HT1080 (cell line): ENCODE results near the gene IFI6. TPM values are rescaled to one million over a fixed set of nuclear protein-coding genes. Genes with fewer than 3 reads are reported as not detected.

ENCODE experiments used
- DNase-seq: peaks from one replicate; pipeline ENCODE4 v3.0.0-alpha.2; 2015; ENCODE audit warnings: low read depth
- total RNA-seq: library from RNA; depleted of rRNA; stranded (reverse); fragments of >200 nt; shearing (Covaris generic); gene quantifications from 2 replicates; pipeline ENCODE4 v1.2.3, GENCODE V29; 2014

Gene IFI6
- total RNA-seq, 1 experiment from 2014 or later: 9.5 TPM

GRCh38 chr1:27676410-27676809, 4.4 kb upstream of the IFI6 start:
- no peak for DNase-seq

- peak; percentile 33 for DNase-seq
Measured at GRCh38 chr1:27672750-27673112, 739 bp upstream of the IFI6 start.

GRCh38 chr1:27669876-27670275, 2.1 kb downstream of the IFI6 start:
- DNase-seq: no peak

GRCh38 chr1:27668808-27669723, 2.9 kb downstream of the IFI6 start:
- no peak for DNase-seq

DNA sequence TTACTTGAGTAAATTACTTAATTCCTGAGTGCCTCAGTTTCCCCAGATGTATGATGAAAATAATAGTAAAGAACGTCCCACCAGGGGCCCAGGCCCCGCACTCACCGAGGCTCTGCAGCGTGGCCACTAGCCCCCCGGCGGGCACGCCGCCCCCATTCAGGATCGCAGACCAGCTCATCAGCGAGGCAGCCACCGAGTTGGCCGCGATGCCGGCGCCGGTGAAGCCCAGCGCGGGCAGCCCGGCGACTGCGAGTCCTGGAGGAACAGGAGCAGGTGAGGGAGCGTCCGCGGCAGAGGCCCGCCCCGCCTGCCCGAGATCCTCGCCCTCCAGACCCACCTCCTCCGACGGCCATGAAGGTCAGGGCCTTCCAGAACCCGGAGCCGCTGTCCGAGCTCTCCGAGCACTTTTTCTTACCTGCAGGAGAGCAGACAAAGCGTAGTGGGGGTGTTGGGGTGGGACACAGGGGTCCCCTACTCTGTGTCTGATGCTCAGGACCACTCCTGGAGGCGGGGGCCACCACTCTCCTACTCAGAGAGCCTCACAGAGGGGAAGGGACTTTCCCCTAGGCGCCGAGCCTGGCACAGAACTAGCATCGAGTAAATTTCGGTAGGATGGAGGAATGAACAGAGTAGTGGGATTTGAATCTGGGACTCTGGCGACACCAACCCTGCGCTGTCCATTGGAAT, 3.7 kb downstream of the IFI6 start:
- no peak for DNase-seq

DNA sequence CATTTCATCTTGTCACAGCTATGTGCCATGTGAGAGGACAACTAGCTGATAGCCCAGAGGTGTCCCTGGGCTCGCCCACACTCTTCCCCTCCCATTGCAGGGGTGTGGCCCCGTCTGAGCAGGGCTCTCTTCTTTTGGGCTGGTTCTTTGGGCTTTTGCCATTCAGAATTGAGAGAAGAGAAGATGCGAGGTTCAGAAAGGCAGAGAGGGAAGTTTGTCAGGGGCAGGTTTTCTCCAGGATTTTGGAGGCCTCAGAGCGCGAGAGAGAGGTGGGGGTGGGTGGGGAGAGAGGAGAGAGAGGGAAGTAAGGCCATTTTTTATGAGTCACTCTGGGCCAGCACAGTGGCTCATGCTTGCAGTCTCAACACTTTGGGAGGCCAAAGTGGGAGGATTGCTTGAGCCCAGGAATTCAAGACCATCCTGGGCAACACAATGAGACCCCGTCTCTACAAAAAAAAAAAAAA, 5.2 kb downstream of the IFI6 start:
- peak; percentile 37 for DNase-seq

DNA sequence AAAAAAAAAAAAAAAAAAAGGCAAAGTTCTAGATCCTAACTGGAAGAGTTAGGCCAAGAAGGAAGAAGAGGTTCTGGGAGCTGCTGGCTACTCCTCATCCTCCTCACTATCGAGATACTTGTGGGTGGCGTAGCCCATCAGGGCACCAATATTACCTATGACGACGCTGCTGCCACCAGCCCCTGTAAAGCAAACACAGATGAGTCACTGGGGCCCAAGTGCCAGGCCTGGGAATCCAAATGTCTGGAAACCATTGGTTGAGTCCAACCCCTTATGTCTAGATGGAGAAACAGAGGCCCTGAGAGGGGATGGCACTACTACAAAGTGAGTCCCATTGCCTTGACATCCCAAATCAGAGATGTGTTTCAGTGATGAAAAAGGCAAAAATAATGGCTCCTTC, 5.7 kb downstream of the IFI6 start:
- no peak for DNase-seq

DNA sequence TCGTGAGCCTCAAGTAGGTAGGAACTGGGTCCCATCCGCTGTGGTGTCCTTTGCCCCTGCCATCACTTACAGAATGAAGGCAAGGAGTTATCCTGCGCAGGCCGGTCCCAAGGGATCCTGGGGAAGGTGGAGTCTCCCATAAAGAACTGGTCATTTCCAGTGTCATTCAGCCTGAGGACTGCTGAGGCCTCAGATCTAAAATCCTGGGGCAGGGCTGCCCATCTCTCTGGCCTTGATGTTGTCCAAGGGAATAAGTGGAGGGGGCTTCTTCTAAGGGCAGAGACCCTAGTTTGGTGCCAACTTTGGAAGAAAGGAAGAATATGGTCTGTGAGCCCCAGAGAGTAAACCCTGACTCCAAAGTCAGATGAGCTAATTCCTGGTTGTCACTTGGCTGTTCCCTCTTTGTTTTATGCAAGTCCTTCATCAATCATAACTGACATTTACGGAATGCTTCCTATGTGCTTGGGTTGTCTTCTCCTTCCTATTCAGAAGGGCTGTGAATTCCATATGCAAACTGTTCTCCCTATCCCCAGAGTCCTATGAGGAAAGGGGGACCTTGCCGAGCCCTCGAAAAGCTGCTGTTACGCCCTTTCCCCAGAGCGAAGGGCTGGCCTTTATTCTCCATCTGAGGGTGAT, 6.9 kb downstream of the IFI6 start:
- no peak for DNase-seq

DNA sequence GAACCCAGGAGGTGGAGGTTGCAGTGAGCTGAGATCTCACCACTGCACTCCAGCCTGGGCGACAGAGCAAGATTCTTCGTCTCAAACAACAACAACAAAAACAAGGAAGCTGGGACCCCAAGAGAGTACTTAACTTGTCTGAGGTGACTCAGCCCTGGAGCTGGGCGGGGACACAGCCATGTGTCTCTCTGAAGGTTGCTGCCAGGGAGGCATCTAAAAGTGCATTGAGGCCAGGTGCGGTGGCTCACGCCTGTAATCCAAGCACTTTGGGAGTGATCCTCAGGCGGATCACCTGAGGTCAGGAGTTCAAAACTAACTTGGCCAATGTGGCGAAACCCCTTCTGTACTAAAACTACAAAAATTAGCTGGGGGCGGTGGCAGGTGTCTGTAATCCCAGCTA, 7.7 kb downstream of the IFI6 start:
- no peak for DNase-seq

DNA sequence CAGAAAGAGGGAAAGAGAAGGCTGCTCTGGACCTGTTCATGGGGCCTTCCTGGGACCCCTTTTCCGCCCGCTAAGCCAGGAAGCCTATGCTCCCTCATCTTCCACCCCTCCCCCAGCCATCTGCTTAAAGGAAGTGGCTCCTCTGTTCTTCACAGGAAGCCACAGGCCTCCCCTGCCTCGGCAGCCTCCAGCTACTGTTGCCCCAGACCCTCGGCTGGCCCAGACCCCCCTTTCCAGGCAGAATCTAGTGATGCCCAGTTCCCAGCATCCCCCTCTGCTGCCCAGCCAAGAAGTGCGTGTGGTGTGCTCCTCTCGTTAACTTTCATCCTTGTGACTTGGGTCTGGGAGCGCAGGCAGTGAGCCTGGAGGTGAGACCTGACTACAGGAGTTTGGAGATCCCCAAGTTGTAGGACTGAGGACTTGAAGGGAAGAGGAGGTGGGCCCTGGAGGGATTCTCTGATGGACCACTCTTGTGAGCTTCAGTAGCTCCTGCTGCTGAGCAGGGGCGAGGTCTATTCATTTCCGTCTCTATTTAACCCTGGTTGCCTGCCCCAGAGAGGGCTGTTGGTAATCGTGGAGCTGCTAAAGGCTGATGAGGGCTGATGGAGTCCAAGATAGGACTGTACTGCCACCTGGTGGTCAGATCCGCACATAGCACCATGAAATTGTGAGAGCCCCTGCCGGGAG, 9.1 kb downstream of the IFI6 start:
- peak; percentile 84 for DNase-seq

GRCh38 chr1:27662261-27662660, 9.7 kb downstream of the IFI6 start:
- DNase-seq: no peak

GRCh38 chr1:27661412-27662075, 10.4 kb downstream of the IFI6 start:
- DNase-seq: no peak

DNA sequence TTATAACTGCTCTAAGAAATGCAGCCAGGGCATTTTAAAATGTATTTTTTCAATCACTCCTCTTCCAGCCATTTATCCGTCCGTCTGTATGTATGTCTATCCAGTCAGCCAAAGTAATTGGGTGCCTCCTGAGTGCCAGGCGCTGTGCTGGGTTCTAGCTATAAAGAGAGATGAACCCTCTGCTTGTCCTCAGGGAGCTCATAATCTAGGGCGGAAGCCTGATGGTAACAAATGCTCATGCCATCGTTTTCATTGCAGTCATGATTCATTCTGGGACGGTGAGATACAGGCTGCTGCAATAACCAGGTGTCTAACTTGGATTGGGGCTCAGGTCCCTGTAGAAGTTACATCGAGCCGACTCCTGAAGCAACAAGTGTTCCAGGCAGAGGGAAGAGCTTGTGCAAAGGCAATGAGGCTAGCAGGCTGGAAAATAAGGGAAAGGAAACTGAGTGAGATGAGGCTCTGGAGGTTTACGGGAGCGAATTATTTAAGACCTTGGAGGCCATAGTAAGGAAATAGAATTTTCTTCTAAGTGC, 11.6 kb downstream of the IFI6 start:
- no peak for DNase-seq

DNA sequence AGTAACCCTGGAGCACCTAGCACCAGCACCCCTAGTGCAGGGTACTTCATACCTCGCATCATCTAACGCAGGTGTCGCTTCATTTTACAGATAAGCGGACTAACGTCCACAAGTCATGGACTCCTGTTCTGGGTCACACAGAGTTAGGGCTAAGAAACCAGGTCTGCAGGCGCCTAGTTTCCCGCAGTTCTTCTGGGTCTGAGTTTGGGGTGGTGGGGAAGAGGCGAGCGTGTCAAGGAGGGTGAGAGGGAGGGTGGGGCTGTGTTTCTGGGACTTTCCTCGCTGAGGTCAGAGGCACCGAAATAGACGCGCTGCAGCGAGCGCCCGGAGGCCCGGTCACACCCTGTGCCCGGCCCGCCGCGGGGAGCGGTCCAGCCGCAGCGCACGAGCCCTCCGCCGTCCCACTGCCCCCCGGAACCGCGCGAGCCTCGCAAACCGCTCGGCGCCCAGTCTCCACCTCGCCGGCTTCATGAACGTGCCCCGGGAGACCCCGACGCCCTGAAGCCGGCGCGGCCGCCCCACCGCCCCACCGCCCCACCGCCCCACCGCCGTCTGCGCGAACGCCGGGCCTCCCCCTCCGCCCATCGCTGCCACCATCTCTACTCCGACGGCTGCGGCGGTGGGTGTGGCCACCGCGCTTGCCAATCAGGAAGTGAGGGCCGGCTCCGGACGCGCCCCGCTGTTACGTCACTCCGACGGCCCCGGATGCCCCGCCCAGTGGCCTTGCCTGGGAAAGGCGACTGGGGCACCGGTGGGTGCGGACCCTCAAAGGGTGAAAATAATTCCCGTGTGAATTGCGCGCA, 12.3 kb downstream of the IFI6 start:
- DNase-seq: no peak

DNA sequence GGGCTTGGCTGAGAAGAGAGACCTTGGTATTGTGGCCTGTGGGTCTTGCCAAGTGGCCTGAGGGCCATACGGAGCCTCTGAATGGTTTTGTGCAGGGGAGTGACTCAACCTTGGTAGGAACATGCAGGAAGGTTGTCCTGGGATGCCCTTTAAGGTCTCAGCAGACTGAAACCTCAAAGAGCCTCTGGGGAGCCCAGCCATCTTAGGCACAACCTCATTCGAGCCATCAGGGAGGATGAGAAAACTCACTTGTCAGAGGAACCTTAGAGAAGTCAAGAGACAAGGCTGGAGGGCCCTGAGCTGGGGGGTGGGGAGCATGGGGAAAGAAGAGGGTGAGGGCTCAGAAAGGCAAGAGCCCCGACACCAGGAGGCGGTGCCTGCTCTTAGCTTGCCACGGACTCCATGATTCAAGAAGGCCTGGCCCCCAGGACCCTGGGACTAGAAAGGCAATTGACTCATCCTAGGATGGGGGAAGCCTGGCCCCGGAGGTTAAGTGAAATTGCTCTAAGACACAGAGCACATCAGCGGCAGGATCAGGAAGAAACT, 13.0 kb downstream of the IFI6 start:
- peak; percentile 60 for DNase-seq

GRCh38 chr1:27656157-27656893, 15.7 kb downstream of the IFI6 start:
- peak; percentile 52 for DNase-seq

DNA sequence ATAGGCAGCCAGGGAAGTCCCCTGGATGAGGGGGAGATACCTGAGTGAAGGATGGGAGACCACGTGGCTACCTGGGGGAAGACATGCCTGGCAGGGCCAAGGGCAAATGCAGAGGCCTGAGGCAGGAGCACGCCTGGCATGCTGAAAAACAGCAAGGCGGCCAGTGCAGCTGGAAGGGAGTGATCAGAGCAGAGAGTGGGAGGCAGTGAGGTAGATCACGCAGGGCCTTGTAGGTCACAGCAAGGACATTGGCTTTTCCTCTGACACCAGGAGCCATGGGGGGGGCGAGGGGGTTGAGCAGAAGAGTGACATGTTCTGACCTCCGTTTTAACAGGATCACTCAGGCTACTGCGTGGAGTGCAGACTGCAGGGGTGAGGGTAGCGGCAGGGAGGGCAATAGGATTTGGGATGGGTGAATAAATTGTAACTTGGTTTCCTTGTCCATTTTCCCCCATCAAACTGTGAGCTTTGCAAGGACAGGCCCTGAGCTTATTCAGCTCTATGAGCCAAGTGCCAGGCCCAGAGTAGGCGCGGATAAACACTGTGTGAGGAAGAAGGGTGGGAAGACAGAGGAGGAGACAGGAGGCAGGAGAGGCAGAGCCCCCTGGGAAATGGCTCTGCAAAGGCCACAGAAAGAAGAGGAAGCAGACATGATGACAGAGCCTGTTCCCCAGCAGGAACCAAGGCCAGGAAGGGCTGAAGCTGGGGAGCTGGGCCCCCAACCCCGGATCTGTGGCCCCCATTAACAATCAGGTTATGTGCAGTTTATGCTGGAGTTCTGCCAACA, 16.6 kb downstream of the IFI6 start:
- no peak for DNase-seq
